C4-2B (cell line): ENCODE results near the gene SERPINA5.
"Not testable (repeated sequence)": the region's sequence is repeated elsewhere in the genome, so short reads cannot be mapped to it uniquely, and the experiment has no call there.

Experiments used
- H3K27ac ChIP-seq: fragments of 450-650 bp; 2 replicates; pipeline ENCODE4 v1.5.1; 2017
- CTCF ChIP-seq: fragments of 450-650 bp; conservative IDR thresholded peaks from 2 replicates; pipeline ENCODE4 v1.5.1; 2017; ENCODE audit warnings: mild to moderate bottlenecking
- ZFX ChIP-seq: fragments of 450-650 bp; IDR thresholded peaks from 2 replicates; pipeline ENCODE4 v1.6.1; 2017

The SERPINA5 gene

DNA sequence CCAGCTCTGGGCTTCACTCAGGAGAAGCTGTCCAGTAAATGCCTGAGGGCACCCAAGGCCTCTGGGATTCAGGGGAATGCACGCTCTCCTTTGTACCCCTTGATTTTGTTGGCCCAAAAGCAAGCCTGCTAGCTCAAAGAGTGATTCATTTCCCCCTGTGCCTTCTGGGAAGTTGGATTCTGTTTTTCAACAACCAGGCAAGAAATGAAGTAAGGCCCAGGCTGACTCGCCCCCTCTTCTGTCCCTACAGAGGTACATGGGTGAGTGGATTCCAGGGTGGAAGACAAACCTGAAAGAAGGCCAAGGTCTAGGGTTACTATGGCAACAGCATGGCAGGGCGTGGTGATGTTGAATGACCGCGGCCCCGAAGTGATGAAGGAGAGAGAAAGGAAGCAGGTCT is 9.3 kb upstream of the SERPINA5 start:
- TF ChIP-seq ZFX (no peak), CTCF (no peak)

GRCh38 chr14:94572637-94573303 is 8.5 kb upstream of the SERPINA5 start:
- H3K27ac ChIP-seq: no peak overlapping the region
- TF ChIP-seq CTCF (no peak), ZFX (no peak)

More for the DNA sequence above, 9.3 kb upstream of the SERPINA5 start:
- no peak overlapping the region for H3K27ac ChIP-seq

DNA sequence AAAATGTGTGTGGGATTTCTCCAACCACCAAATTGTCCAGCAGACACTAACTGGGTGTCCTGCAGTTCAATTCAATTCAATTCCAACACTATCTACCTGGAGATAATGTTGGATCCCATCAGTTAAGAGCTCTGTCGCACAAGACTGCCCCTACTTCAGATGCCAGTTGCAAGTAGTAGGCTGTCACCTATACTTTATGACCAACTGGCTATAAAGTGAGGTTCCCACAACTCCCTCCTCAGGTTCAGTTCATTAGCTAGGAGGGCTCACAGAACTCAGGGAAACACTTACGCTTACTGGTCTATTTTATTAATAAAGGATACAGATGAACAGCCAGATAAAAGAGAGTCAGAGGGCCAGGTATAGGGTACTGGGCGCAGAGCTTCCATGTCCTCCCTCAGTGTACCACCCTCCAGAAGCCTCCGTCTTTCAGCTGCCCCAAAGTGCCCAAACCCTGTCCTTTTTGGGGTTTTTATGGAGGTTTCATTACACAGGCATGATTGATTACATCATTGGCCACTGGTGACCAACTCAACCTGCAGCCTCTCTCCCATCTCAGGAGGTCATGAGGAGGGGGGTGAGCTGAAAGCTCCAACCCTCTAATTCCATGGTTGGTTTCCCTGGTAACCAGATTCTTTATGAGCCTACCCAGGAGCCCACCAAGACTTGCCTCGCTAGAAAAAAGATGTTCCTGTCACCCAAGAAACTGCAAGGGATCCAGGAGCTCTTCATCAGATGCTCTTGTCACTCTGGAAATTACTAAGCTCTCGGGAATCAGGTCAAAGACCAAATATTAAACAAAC is 7.5 kb upstream of the SERPINA5 start:
- H3K27ac ChIP-seq: no peak overlapping the region
- TF ChIP-seq CTCF (no peak), ZFX (no peak)

- no peak for TF ChIP-seq CTCF
- TF ChIP-seq ZFX: no peak
- H3K27ac ChIP-seq: no peak overlapping the region
These were observed 6.9 kb upstream of the SERPINA5 start for GRCh38 chr14:94574336-94574735.

DNA sequence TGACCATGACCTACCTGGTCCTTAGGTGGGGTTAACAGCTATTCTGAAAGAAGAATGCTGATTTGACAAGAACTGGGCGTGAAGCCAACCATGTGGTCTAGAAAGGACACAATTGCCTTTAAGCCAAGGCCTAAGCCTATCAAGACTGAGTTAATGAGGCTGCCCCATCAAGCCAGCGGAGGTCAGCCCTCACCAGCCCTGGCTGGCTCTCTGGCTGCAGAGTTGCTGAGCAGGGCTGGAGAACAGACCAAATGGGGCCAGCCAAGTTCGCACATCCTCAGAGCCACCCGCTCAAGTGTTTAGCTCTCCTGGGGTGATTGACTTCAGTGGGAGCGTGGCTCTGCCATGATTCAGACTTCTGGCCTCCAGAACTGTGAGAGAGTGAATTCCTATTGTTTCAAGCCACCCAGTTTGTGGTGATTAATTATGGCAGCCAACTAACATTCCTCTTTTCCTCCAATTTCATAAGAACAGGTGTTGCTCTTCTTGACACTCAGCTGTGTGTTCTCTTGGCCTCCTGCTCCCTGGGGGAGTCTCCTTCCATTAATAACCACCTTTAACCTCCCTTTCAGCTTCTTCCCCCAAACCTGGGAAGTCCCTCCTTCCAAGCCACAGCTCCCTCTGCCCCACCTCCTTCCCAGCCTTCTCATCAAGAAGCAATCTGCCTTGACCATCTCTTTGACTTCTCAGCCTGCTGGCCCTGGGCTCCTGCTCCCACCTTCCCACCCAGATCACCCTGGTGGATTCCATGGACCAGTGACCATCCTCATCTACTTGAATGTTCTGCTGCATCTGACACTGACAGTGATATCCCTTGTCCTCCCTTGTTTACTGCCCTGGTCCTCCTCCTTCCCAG is 5.3 kb upstream of the SERPINA5 start:
- TF ChIP-seq ZFX (no peak), CTCF (no peak)
- H3K27ac ChIP-seq: no peak overlapping the region

DNA sequence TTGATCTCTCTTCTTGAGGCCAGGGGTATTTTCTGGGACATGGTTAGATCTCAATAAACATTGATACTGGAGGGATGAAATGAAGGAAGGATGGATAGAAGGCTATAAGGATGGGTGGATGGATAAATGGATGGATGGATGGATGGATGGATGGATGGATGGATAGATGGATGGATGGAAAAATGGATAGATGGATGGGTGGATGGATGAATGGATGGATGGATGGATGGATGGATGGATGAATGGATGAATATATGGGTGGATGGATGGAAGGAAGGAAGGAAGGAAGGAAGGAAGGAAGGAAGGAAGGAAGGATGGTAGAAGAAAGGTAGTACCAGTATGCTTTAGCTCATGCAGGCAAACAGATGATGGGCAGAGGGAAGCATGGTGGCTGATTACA is 3.8 kb upstream of the SERPINA5 start:
- H3K27ac ChIP-seq: not testable (repeated sequence)

DNA sequence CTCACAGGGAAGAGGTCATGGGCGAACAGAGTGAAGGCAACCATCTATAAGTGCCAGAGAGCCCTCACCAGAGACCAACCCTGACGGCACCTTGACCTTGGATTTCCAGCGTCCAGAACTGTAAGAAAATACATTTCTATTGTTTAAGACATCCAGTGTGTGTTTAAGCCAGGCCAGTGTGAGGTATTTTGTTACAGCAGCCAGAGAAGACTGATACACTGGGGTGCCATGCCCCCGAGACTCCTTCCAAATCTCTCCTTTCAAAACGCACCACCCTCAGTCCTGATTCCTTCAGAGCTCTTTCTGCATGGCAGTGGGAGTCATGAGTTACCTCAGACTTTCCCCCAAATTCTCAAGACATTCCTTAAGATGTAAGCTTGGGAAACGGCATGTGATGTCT is 2.5 kb upstream of the SERPINA5 start:
- TF ChIP-seq CTCF: no peak
- TF ChIP-seq ZFX: no peak
- H3K27ac ChIP-seq: no peak overlapping the region
